Measurements from ENCODE around the gene DCAF10.
"Not testable (repeated sequence)": the region's sequence is repeated elsewhere in the genome, so short reads cannot be mapped to it uniquely, and the experiment has no call there.

Gene DCAF10

GRCh38 chr9:37806271-37806670 lies 5.7 kb downstream of the DCAF10 start:
- Histone ChIP-seq H2AFZ (ENCODE audit: low read depth, low read length) (no peak overlapping the region), H3K4me1 (ENCODE audit: insufficient read depth, low read length) (peaks cover 15% of the 10 kb centered on the region), H3K27me3 (ENCODE audit: insufficient read depth, low read length) (no peaks in the 10 kb centered on the region), H3K36me3 (ENCODE audit: insufficient read depth, low read length) (peaks cover 7% of the 10 kb centered on the region), H3K9me3 (ENCODE audit: low read length) (no peaks in the 10 kb centered on the region), H3K4me3 (ENCODE audit: low read length) (no peak overlapping the region)

GRCh38 chr9:37809676-37810075 lies 9.1 kb downstream of the DCAF10 start:
- not testable (repeated sequence) for H2AFZ ChIP-seq (ENCODE audit: low read depth, low read length); H3K9me3 ChIP-seq (ENCODE audit: low read length); H3K4me1 ChIP-seq (ENCODE audit: insufficient read depth, low read length); H3K27me3 ChIP-seq (ENCODE audit: insufficient read depth, low read length); H3K4me3 ChIP-seq (ENCODE audit: low read length)
- peaks cover 11% of the 10 kb centered on the region for H3K36me3 ChIP-seq (ENCODE audit: insufficient read depth, low read length)

- Histone ChIP-seq H3K9me3 (ENCODE audit: low read length) (no peaks in the 10 kb centered on the region), H3K4me3 (ENCODE audit: low read length) (no peak overlapping the region), H3K36me3 (ENCODE audit: insufficient read depth, low read length) (peaks cover 15% of the 10 kb centered on the region), H3K4me1 (ENCODE audit: insufficient read depth, low read length) (no peaks in the 10 kb centered on the region), H3K27me3 (ENCODE audit: insufficient read depth, low read length) (no peaks in the 10 kb centered on the region), H2AFZ (ENCODE audit: low read depth, low read length) (no peak overlapping the region)
These were observed 11.4 kb downstream of the DCAF10 start for GRCh38 chr9:37811906-37812476.

GRCh38 chr9:37812773-37813379 lies 12.3 kb downstream of the DCAF10 start:
- Histone ChIP-seq H3K4me3 (ENCODE audit: low read length) (no peak overlapping the region), H3K4me1 (ENCODE audit: insufficient read depth, low read length) (no peaks in the 10 kb centered on the region), H3K36me3 (ENCODE audit: insufficient read depth, low read length) (peaks cover 12% of the 10 kb centered on the region), H2AFZ (ENCODE audit: low read depth, low read length) (no peak overlapping the region), H3K9me3 (ENCODE audit: low read length) (no peaks in the 10 kb centered on the region), H3K27me3 (ENCODE audit: insufficient read depth, low read length) (no peaks in the 10 kb centered on the region)

- no peaks in the 10 kb centered on the region for H3K4me1 ChIP-seq (ENCODE audit: insufficient read depth, low read length)
- peaks cover 26% of the 10 kb centered on the region for H3K36me3 ChIP-seq (ENCODE audit: insufficient read depth, low read length)
- H3K9me3 ChIP-seq (ENCODE audit: low read length): no peaks in the 10 kb centered on the region
- H2AFZ ChIP-seq (ENCODE audit: low read depth, low read length): no peak overlapping the region
- H3K27me3 ChIP-seq (ENCODE audit: insufficient read depth, low read length): no peaks in the 10 kb centered on the region
- no peak overlapping the region for H3K4me3 ChIP-seq (ENCODE audit: low read length)
These were observed 18.3 kb downstream of the DCAF10 start for GRCh38 chr9:37818849-37819248.

GRCh38 chr9:37820142-37820541 lies 19.5 kb downstream of the DCAF10 start:
- no peaks in the 10 kb centered on the region for H3K9me3 ChIP-seq (ENCODE audit: low read length)
- no peak overlapping the region for H2AFZ ChIP-seq (ENCODE audit: low read depth, low read length)
- no peak overlapping the region for H3K4me3 ChIP-seq (ENCODE audit: low read length)
- H3K36me3 ChIP-seq (ENCODE audit: insufficient read depth, low read length): peaks cover 36% of the 10 kb centered on the region
- H3K4me1 ChIP-seq (ENCODE audit: insufficient read depth, low read length): no peaks in the 10 kb centered on the region
- H3K27me3 ChIP-seq (ENCODE audit: insufficient read depth, low read length): no peaks in the 10 kb centered on the region

- H3K36me3 ChIP-seq (ENCODE audit: insufficient read depth, low read length): peaks cover 52% of the 10 kb centered on the region
- H3K4me1 ChIP-seq (ENCODE audit: insufficient read depth, low read length); H3K9me3 ChIP-seq (ENCODE audit: low read length); H3K27me3 ChIP-seq (ENCODE audit: insufficient read depth, low read length); H2AFZ ChIP-seq (ENCODE audit: low read depth, low read length); H3K4me3 ChIP-seq (ENCODE audit: low read length): not testable (repeated sequence)
These were observed 24.6 kb downstream of the DCAF10 start for GRCh38 chr9:37825174-37825573.

GRCh38 chr9:37827483-37828165 lies 27.0 kb downstream of the DCAF10 start:
- Histone ChIP-seq H3K27me3 (ENCODE audit: insufficient read depth, low read length) (no peaks in the 10 kb centered on the region), H3K36me3 (ENCODE audit: insufficient read depth, low read length) (peaks cover 42% of the 10 kb centered on the region), H3K4me3 (ENCODE audit: low read length) (no peak overlapping the region), H2AFZ (ENCODE audit: low read depth, low read length) (no peak overlapping the region), H3K4me1 (ENCODE audit: insufficient read depth, low read length) (no peaks in the 10 kb centered on the region), H3K9me3 (ENCODE audit: low read length) (no peaks in the 10 kb centered on the region)

GRCh38 chr9:37835821-37836220 lies 35.2 kb downstream of the DCAF10 start:
- no peaks in the 10 kb centered on the region for H3K9me3 ChIP-seq (ENCODE audit: low read length)
- no peak overlapping the region for H3K4me3 ChIP-seq (ENCODE audit: low read length)
- no peak overlapping the region for H2AFZ ChIP-seq (ENCODE audit: low read depth, low read length)
- H3K4me1 ChIP-seq (ENCODE audit: insufficient read depth, low read length): peaks cover 4% of the 10 kb centered on the region
- H3K27me3 ChIP-seq (ENCODE audit: insufficient read depth, low read length): no peaks in the 10 kb centered on the region
- H3K36me3 ChIP-seq (ENCODE audit: insufficient read depth, low read length): no peaks in the 10 kb centered on the region

- Histone ChIP-seq H3K4me3 (ENCODE audit: low read length) (no peak overlapping the region), H2AFZ (ENCODE audit: low read depth, low read length) (no peak overlapping the region), H3K9me3 (ENCODE audit: low read length) (no peaks in the 10 kb centered on the region), H3K36me3 (ENCODE audit: insufficient read depth, low read length) (no peaks in the 10 kb centered on the region), H3K4me1 (ENCODE audit: insufficient read depth, low read length) (peaks cover 4% of the 10 kb centered on the region), H3K27me3 (ENCODE audit: insufficient read depth, low read length) (no peaks in the 10 kb centered on the region)
These were observed 35.8 kb downstream of the DCAF10 start for GRCh38 chr9:37836386-37836785.

- H3K27me3 ChIP-seq (ENCODE audit: insufficient read depth, low read length): no peaks in the 10 kb centered on the region
- H3K36me3 ChIP-seq (ENCODE audit: insufficient read depth, low read length): peaks cover 9% of the 10 kb centered on the region
- no peak overlapping the region for H2AFZ ChIP-seq (ENCODE audit: low read depth, low read length)
- H3K4me1 ChIP-seq (ENCODE audit: insufficient read depth, low read length): peaks cover 4% of the 10 kb centered on the region
- no peaks in the 10 kb centered on the region for H3K9me3 ChIP-seq (ENCODE audit: low read length)
- H3K4me3 ChIP-seq (ENCODE audit: low read length): no peak overlapping the region
These were observed 39.2 kb downstream of the DCAF10 start for GRCh38 chr9:37839496-37840461.

GRCh38 chr9:37840560-37841194 lies 40.1 kb downstream of the DCAF10 start:
- Histone ChIP-seq H3K27me3 (ENCODE audit: insufficient read depth, low read length) (no peaks in the 10 kb centered on the region), H3K9me3 (ENCODE audit: low read length) (no peaks in the 10 kb centered on the region), H3K4me1 (ENCODE audit: insufficient read depth, low read length) (peaks cover 4% of the 10 kb centered on the region), H3K4me3 (ENCODE audit: low read length) (no peak overlapping the region), H3K36me3 (ENCODE audit: insufficient read depth, low read length) (peaks cover 9% of the 10 kb centered on the region), H2AFZ (ENCODE audit: low read depth, low read length) (no peak overlapping the region)

Data from neuron (in vitro differentiated cells).